CD4-positive, alpha-beta T cell treated with Interleukin-12 subunit alpha and Interleukin-12 subunit beta, for 1 hour (primary cell): ENCODE data around the gene CRYBG3.
A peak's percentile ranks its signal among the peaks of the same experiment; 100 is the strongest.
"Not testable (repeated sequence)": the region's sequence is repeated elsewhere in the genome, so short reads cannot be mapped to it uniquely, and the experiment has no call there.

Source experiments
- DNase-seq: peaks from one replicate; pipeline ENCODE4 v3.0.0-alpha.2; 2020

CRYBG3 gene

GRCh38 chr3:97821774-97822358 is at the start of gene CRYBG3:
Gene CRYBG3, plus strand, starts transcription at chr3:97822011. Its CDS starts 196 bp downstream, at chr3:97822207.
- DNase-seq: peak; percentile 83

- DNase-seq: no peak
Observed at GRCh38 chr3:97772926-97773325, 48.9 kb upstream of the CRYBG3 start.

GRCh38 chr3:97778152-97778551 is 43.7 kb upstream of the CRYBG3 start:
- DNase-seq: no peak

GRCh38 chr3:97793420-97794019 is 28.3 kb upstream of the CRYBG3 start:
- DNase-seq: peak; percentile 69

- no peak for DNase-seq
Observed at GRCh38 chr3:97795951-97796350, 25.9 kb upstream of the CRYBG3 start.

- DNase-seq: no peak
Observed at GRCh38 chr3:97804471-97804870, 17.3 kb upstream of the CRYBG3 start.

GRCh38 chr3:97810779-97811390 is 10.9 kb upstream of the CRYBG3 start:
- no peak for DNase-seq

- DNase-seq: peak; percentile 28
Observed at GRCh38 chr3:97815149-97815917, 6.5 kb upstream of the CRYBG3 start.

GRCh38 chr3:97816811-97817210 is 5.0 kb upstream of the CRYBG3 start:
- no peak for DNase-seq

- no peak for DNase-seq
Observed at GRCh38 chr3:97817965-97818364, 3.8 kb upstream of the CRYBG3 start.

- DNase-seq: no peak
Observed at GRCh38 chr3:97820780-97821179, 1.0 kb upstream of the CRYBG3 start.

- no peak for DNase-seq
Observed at GRCh38 chr3:97821287-97821773, 481 bp upstream of the CRYBG3 start.

- DNase-seq: peak; percentile 19
Observed at GRCh38 chr3:97822359-97822775, 556 bp downstream of the CRYBG3 start.

GRCh38 chr3:97823046-97824004 is 1.5 kb downstream of the CRYBG3 start:
- no peak for DNase-seq

GRCh38 chr3:97825101-97825500 is 3.3 kb downstream of the CRYBG3 start:
- no peak for DNase-seq

GRCh38 chr3:97827741-97828471 is 6.1 kb downstream of the CRYBG3 start:
- DNase-seq: no peak

GRCh38 chr3:97829198-97829597 is 7.4 kb downstream of the CRYBG3 start:
- DNase-seq: no peak

GRCh38 chr3:97830638-97831037 is 8.8 kb downstream of the CRYBG3 start:
- no peak for DNase-seq

GRCh38 chr3:97831140-97831539 is 9.3 kb downstream of the CRYBG3 start:
- DNase-seq: no peak

GRCh38 chr3:97833184-97833583 is 11.4 kb downstream of the CRYBG3 start:
- not testable (repeated sequence) for DNase-seq

- no peak for DNase-seq
Observed at GRCh38 chr3:97835761-97836160, 13.9 kb downstream of the CRYBG3 start.

GRCh38 chr3:97838393-97838792 is 16.6 kb downstream of the CRYBG3 start:
- no peak for DNase-seq
